Measurements from ENCODE around the gene CABYR. TPM values are rescaled to one million over a fixed set of nuclear protein-coding genes. Genes with fewer than 3 reads are reported as not detected.

The CABYR gene
- total and polyA plus RNA-seq, 2 of the 13 experiments (the other 11 are each of a cell fraction or from before 2014, with no cell fraction given) = 0.71 to 0.88 TPM

GRCh38 chr18:24112874-24113615 is 25.8 kb upstream of the CABYR start (continued):
- TF ChIP-seq ZNF609 (CRISPR knock-in tag; IDR thresholded peaks at IDR 0.05; ENCODE audit: borderline replicate concordance) = peak; percentile 86
- 0 out of 4 replicates have a peak, but pooled peaks of 1 of the 2 experiments have one; percentile 33 for TF ChIP-seq KLF16 (CRISPR knock-in tag; IDR thresholded peaks at IDR 0.05)
- no peak for TF ChIP-seq HCFC1 (IDR thresholded peaks at IDR 0.05; ENCODE audit: low read depth, low read length)
- no peak for TF ChIP-seq RFXANK (CRISPR knock-in tag; IDR thresholded peaks at IDR 0.05)
- TF ChIP-seq U2AF1 (optimal IDR thresholded peaks at IDR 0.05; ENCODE audit: low read depth, low read length) = no peak
- peak; percentile 77 for TF ChIP-seq HOXA9 (CRISPR knock-in tag; IDR thresholded peaks at IDR 0.05; ENCODE audit: borderline replicate concordance)
- TF ChIP-seq, protein P1, sequence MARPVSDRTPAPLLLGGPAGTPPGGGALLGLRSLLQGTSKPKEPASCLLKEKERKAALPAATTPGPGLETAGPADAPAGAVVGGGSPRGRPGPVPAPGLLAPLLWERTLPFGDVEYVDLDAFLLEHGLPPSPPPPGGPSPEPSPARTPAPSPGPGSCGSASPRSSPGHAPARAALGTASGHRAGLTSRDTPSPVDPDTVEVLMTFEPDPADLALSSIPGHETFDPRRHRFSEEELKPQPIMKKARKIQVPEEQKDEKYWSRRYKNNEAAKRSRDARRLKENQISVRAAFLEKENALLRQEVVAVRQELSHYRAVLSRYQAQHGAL (CRISPR knock-in tag; IDR thresholded peaks at IDR 0.05; ENCODE audit: not compliant biosample characterization) = no peak
- 0 out of 2 replicates have a peak, but pooled peaks have one; percentile 5 for TF ChIP-seq ATF1 (CRISPR knock-in tag; IDR thresholded peaks at IDR 0.05)
- TF ChIP-seq ELF3 (CRISPR knock-in tag; IDR thresholded peaks at IDR 0.05) = peak; percentile 82
- TF ChIP-seq, protein P2, sequence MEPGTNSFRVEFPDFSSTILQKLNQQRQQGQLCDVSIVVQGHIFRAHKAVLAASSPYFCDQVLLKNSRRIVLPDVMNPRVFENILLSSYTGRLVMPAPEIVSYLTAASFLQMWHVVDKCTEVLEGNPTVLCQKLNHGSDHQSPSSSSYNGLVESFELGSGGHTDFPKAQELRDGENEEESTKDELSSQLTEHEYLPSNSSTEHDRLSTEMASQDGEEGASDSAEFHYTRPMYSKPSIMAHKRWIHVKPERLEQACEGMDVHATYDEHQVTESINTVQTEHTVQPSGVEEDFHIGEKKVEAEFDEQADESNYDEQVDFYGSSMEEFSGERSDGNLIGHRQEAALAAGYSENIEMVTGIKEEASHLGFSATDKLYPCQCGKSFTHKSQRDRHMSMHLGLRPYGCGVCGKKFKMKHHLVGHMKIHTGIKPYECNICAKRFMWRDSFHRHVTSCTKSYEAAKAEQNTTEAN (CRISPR knock-in tag; conservative IDR thresholded peaks at IDR 0.05) = no peak
- TF ChIP-seq ZNF550 (CRISPR knock-in tag; IDR thresholded peaks at IDR 0.05; ENCODE audit: borderline replicate concordance) = 0 out of 2 replicates have a peak, but pooled peaks have one; percentile 61
- TF ChIP-seq EED (CRISPR knock-in tag; IDR thresholded peaks at IDR 0.05) = no peak; the same call in 1 of the 2 replicates
- TF ChIP-seq KLF11 (CRISPR knock-in tag; IDR thresholded peaks at IDR 0.05) = peak; percentile 26; the same call in 1 of the 2 replicates
- TF ChIP-seq CCDC6 (CRISPR knock-in tag; IDR thresholded peaks at IDR 0.05) = no peak
- TF ChIP-seq SYNCRIP (IDR thresholded peaks at IDR 0.05; ENCODE audit: insufficient read depth, low read depth, low read length) = no peak
- TF ChIP-seq ZNF543 (CRISPR knock-in tag; IDR thresholded peaks at IDR 0.05) = no peak
- TF ChIP-seq HMG20B (CRISPR knock-in tag; conservative IDR thresholded peaks at IDR 0.05) = 0 out of 2 replicates have a peak, but pooled peaks have one; percentile 14
- TF ChIP-seq TARDBP (CRISPR knock-in tag; IDR thresholded peaks at IDR 0.05) = peak; percentile 71; the same call in 1 of the 2 replicates
- TF ChIP-seq NR1H2 (CRISPR knock-in tag; IDR thresholded peaks at IDR 0.05; ENCODE audit: borderline replicate concordance, low read depth) = peak; percentile 57; the same call in 1 of the 2 replicates
- no peak for TF ChIP-seq ZNF746 (CRISPR knock-in tag; IDR thresholded peaks at IDR 0.05)
- TF ChIP-seq NFE2 (CRISPR knock-in tag; IDR thresholded peaks at IDR 0.05) = peak; percentile 87
- peak; percentile 63; the same call in 1 of the 2 replicates for TF ChIP-seq ZNF816 (CRISPR knock-in tag; IDR thresholded peaks at IDR 0.05; ENCODE audit: borderline replicate concordance)
- TF ChIP-seq, protein P3, sequence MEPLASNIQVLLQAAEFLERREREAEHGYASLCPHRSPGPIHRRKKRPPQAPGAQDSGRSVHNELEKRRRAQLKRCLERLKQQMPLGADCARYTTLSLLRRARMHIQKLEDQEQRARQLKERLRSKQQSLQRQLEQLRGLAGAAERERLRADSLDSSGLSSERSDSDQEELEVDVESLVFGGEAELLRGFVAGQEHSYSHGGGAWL (CRISPR knock-in tag; IDR thresholded peaks at IDR 0.05) = no peak
- no peak for TF ChIP-seq ZNF7 (CRISPR knock-in tag; IDR thresholded peaks at IDR 0.05)

Measured in HepG2 (cell line).